SK-N-SH treated with all-trans-retinoic acid at 6 μM for 48 hours (cell line): ENCODE results near the gene ZNF132.

Experiments used
- BACH2 ChIP-seq: fragments of 250-450 bp; sonication (Bioruptor Pico); IDR thresholded peaks from 2 replicates; pipeline ENCODE4 v1.9.0; 2021; ENCODE audit warnings: mild to moderate bottlenecking, borderline replicate concordance
- CSDC2 ChIP-seq: fragments of 250-450 bp; sonication (Bioruptor Pico); IDR thresholded peaks from 2 replicates; pipeline ENCODE4 v1.5.0; 2020; ENCODE audit warnings: mild to moderate bottlenecking, moderate library complexity
- CSRNP3 ChIP-seq: fragments of 250-450 bp; sonication (Bioruptor Pico); IDR thresholded peaks from 2 replicates; pipeline ENCODE4 v1.5.1; 2021; ENCODE audit warnings: mild to moderate bottlenecking, moderate library complexity
- GLIS3 ChIP-seq: fragments of 250-450 bp; sonication (Bioruptor Pico); IDR thresholded peaks from 2 replicates; pipeline ENCODE4 v1.5.0; 2020; ENCODE audit warnings: mild to moderate bottlenecking, moderate library complexity
- PATZ1 ChIP-seq: fragments of 250-450 bp; sonication (Bioruptor Pico); IDR thresholded peaks from 2 replicates; pipeline ENCODE4 v1.8.0; 2020; ENCODE audit warnings: mild to moderate bottlenecking, moderate library complexity, borderline replicate concordance
- RARB ChIP-seq: fragments of 250-450 bp; sonication (Bioruptor Pico); IDR thresholded peaks from 2 replicates; pipeline ENCODE4 v1.8.0; 2021; ENCODE audit warnings: mild to moderate bottlenecking, moderate library complexity
- TCF4 ChIP-seq: fragments of 250-450 bp; sonication (Bioruptor Pico); IDR thresholded peaks from 2 replicates; pipeline ENCODE4 v1.8.0; 2021; ENCODE audit warnings: mild to moderate bottlenecking, moderate library complexity, borderline replicate concordance
- TOX ChIP-seq: fragments of 250-450 bp; sonication (Bioruptor Pico); IDR thresholded peaks from 2 replicates; pipeline ENCODE4 v1.8.0; 2021; ENCODE audit warnings: mild to moderate bottlenecking, moderate library complexity, borderline replicate concordance
- ZC3H10 ChIP-seq: fragments of 250-450 bp; sonication (Bioruptor Pico); IDR thresholded peaks from 2 replicates; pipeline ENCODE4 v1.5.1; 2021; ENCODE audit warnings: mild to moderate bottlenecking, moderate library complexity
- ZFP3 ChIP-seq: fragments of 250-450 bp; sonication (Bioruptor Pico); IDR thresholded peaks from 2 replicates; pipeline ENCODE4 v1.5.0; 2020; ENCODE audit warnings: mild to moderate bottlenecking, moderate library complexity
- ZFP30 ChIP-seq: fragments of 450-650 bp; formaldehyde crosslinking; IDR thresholded peaks from 2 replicates; pipeline ENCODE4 v1.5.0; 2022; ENCODE audit warnings: mild to moderate bottlenecking, moderate library complexity

GRCh38 chr19:58460039-58460438 is 20.1 kb upstream of the ZNF132 start:
- TF ChIP-seq ZFP3 (CRISPR knock-in tag) (no peak), PATZ1 (CRISPR knock-in tag) (no peak), ZFP30 (no peak), CSDC2 (no peak), BACH2 (CRISPR knock-in tag) (no peak), GLIS3 (CRISPR knock-in tag) (no peak), RARB (CRISPR knock-in tag) (no peak), TOX (CRISPR knock-in tag) (no peak), TCF4 (no peak), ZC3H10 (CRISPR knock-in tag) (no peak), CSRNP3 (CRISPR knock-in tag) (no peak)
